NCI-H2081 (cell line): Measurements from ENCODE around the gene TBC1D8.
A peak's percentile ranks its signal among the peaks of the same experiment; 100 is the strongest.
"Not testable (repeated sequence)": the region's sequence is repeated elsewhere in the genome, so short reads cannot be mapped to it uniquely, and the experiment has no call there.

Experiments
- DNase-seq, 2 experiments: peaks; one replicate each; lab custom pipeline; 2025; lab: John Stamatoyannopoulos, UW

Gene TBC1D8

GRCh38 chr2:101151146-101151858 lies at the start of gene TBC1D8:
TSS of gene TBC1D8 (minus strand) at chr2:101151382. CDS start at chr2:101151253, 129 bp downstream.
- peak; percentile 85 to 86 for DNase-seq

- no peak for DNase-seq
Measured at GRCh38 chr2:101200676-101201075, 49.5 kb upstream of the TBC1D8 start.

GRCh38 chr2:101199251-101199791 lies 48.1 kb upstream of the TBC1D8 start:
- no peak for DNase-seq

DNA sequence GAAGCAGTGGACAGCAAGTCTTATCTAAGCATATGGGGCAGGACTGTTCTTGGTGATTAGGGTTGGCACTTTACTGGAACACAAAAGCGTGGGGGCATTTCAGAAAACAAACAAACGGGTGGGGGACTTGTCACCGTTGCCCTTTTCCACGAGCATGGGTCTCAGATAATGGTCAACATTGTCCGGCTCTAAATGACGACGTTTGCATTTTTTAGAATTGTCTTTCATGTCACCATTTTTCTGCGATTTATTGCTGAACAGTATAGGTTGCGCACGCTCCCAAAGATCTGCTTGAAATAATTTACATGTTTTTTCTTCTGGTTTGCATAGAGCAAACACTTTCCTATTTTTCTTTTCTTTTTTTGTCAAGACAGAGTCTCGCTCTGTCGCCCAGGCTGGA lies 46.6 kb upstream of the TBC1D8 start:
- DNase-seq: no peak

- DNase-seq: no peak
Measured at GRCh38 chr2:101197215-101197745, 46.1 kb upstream of the TBC1D8 start.

GRCh38 chr2:101195871-101196661 lies 44.9 kb upstream of the TBC1D8 start:
- DNase-seq: no peak

DNA sequence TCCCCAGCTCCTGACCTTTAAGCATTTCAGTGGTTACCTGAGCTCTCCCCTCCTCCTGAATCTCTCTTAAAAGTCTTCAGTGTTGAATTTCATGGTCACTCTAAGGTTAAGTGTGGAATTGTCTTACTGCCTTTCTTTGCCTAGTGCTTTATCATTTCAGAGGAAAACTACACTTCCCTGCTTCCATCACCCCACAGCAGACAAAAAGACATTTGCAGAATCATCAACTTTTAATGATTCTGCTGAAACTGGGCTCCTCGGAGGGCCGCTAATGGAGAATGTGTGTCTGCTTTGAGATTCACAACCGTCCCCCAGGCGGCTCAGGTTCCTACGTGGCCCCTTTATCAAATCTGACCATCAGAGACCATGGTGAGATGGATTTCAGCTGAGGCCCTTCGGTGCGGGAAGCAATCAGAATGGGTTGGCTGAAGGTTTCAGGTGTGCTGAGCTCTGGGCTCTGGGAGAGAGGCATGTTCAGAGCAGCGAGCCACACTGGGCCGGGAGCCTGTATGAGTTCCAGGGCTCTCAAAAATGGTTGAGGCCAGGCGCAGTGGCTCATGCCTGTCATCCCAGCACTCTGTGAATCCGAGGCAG lies 41.9 kb upstream of the TBC1D8 start:
- no peak for DNase-seq

DNA sequence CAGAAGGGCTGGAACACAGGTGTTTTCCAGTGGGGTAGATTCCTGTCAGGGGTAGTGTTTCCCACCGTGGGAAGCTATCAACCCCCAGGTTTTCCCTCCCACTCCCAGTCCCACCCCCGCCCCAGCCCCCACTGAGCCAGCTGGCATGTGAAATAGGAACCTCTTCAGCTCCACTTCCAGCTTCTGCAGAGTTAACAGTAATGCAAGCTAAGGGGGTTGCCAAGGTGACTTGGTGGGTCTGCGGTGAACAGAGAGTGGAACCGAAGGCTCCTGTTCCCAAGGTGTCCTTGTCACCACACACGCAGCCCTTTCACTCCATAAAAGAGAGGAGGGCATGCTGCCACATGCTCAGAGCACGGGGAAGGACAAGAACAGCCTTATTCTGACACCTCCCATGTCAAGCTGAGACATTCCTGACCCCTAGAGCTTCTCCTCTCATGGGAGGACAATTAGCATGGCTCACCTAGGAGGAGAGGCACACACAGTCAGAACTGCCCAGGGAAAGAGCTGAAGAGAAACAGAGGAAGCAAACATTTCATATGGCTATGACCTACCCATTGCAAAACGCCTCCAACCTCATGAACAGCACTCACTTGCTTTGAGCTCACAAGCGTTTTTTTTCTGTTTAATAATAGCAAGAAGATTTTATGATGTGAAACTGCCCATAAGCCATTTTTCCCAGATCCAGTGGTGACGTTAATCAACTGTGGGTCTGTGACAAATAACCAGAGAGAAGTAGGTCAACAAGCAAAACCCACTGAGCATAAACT lies 39.8 kb upstream of the TBC1D8 start:
- DNase-seq: no peak

DNA sequence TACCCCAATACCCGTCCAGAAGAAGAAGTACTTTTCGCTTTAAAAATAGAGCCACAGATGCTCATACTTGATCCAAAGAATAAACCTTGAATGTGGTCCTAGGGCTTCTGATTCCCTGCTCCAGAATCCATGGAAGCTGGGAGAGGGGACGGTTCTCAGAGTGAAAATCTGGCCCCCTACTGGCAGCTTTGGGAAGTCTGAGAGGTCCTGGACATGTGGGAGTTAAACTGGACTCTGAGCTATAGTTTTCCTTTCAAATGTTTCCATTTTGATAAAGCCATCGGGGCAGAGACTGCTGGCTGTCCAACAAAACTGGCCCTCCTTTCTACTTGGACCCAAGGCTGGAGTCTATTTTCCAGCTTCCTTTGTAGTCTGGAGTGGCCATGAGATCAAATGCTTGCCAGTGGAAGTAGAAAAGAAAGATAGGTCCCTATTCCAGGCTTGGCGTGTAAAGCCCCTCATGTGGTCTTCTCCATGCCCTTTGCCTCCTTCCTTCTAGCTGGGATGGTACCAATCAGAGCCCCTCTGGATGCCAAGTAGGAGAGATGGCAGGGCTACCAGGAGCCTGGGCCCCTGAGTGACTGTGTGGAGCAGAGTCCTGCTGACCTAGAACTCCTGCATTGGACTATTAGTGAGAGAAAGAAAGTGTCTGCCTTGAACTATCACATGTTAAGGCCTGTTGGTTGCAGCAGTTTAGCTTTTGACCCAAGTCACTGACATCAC lies 37.7 kb upstream of the TBC1D8 start:
- DNase-seq: peak; percentile 37 to 50

GRCh38 chr2:101187131-101187530 lies 35.9 kb upstream of the TBC1D8 start:
- no peak for DNase-seq

GRCh38 chr2:101185656-101186055 lies 34.5 kb upstream of the TBC1D8 start:
- DNase-seq: no peak

- peak in 1 of 2 experiments; percentile 7 for DNase-seq
Measured at GRCh38 chr2:101185085-101185484, 33.9 kb upstream of the TBC1D8 start.

- DNase-seq: no peak
Measured at GRCh38 chr2:101179982-101180381, 28.8 kb upstream of the TBC1D8 start.

DNA sequence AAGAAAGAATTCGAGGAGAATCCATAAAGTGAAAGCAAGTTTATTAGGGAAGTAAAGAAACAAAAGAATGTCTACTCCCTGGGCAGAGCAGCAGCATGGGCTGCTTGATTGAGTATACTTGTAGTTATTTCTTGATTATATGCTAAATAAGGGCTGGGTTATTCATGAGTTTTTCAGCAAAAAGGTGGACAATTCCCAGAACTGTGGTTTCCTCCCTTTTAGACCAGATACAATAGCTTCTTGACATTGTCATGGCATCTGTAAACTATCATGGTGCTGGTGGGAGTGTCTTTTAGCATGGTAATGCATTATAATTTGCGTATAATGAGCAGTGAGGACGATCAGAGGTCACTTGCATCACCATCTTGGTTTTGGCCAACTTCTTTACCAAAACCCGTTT lies 25.6 kb upstream of the TBC1D8 start:
- DNase-seq: no peak

DNA sequence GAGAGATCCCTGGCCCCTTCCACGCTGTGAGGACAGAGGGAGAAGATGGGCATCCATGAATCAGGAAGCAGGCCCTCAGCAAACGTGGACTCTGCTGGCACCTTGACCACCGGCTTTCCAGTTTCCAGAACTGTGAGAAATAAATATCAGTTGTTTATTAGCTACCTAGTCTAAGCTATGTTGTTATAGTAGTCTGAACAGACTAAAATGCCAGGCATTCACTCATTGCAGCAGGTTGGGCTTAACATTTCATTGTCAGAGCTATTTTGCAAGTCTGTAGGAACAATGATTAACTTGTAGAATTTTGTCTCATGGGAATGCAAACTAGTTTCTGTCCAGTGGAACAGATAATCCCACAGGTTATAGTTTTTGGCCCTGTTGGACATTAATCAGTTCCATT lies 24.8 kb upstream of the TBC1D8 start:
- DNase-seq: no peak

DNA sequence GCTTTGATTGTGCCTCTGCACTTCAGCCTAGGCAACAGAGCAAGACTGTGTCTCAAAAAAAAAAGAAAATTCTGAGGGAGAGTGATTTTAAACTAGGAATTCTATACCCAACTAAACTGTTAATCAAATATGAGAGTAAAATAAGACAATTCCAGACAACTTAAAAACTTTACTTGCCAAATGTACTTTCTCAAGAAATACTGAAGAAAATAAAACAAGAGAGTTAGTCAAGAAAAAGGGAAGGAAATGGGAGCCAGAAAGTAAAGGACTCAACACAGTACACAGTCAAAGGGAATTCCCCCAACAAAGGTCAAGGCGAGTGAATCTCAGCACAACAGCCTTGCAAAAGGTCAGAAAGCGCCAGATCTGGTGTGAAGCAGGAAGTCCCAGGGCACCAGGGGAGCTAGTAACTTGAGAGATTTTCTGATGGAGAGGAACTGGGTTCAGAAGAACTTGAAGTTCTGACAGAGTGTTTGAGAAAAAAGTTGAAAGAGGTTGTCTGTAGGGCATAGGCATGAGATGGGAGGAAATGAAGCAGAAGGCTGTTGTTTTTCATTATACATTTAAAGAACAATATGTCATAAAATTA lies 22.6 kb upstream of the TBC1D8 start:
- DNase-seq: no peak

DNA sequence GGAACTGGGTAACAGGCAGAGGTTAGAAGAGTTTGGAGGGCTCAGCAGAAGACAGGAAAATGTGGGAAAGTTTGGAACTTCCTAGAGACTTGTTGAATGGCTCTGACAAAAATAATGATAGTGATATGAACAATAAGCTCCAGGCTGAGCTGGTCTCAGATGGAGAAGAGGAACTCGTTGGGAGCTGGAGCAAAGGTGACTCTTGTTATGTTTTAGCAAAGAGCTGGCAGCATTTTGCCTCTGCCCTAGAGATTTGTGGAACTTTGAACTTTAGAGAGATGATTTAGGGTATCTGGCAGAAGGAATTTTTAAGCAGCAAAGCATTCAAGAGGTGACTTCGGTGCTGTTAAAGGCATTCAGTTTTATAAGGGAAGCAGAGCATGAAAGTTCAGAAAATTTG lies 18.6 kb upstream of the TBC1D8 start:
- not testable (repeated sequence) for DNase-seq

GRCh38 chr2:101168706-101169105 lies 17.5 kb upstream of the TBC1D8 start:
- DNase-seq: no peak

- DNase-seq: not testable (repeated sequence)
Measured at GRCh38 chr2:101167532-101167931, 16.4 kb upstream of the TBC1D8 start.

- no peak for DNase-seq
Measured at GRCh38 chr2:101164021-101164420, 12.8 kb upstream of the TBC1D8 start.
